Activated CD8-positive, alpha-beta memory T cell treated with anti-CD3 and anti-CD28 coated beads, Interleukin-2, amount 10 ng/mL, durations not matched to agents 7 days and 5 days (primary cell): Measurements from ENCODE around the gene METTL22. TPM values are rescaled to one million over a fixed set of nuclear protein-coding genes. Genes with fewer than 3 reads are reported as not detected.

ENCODE experiments used
- ATAC-seq: fragments of 150-1000 bp; cut with Tn5 transposase; one replicate; pipeline ENCODE4 v1.10.0; 2021; ENCODE audit warnings: moderate library complexity
- CTCF ChIA-PET: fragments of 350-600 bp; sonication (Branson Sonifier 250); formaldehyde crosslinking; loops from one replicate; lab custom pipeline; 2021; ENCODE audit warnings: antibody characterized with exemption; lab: Charles Lee
- DNase-seq: peaks from one replicate; pipeline ENCODE4 v3.0.0-alpha.2; 2020
- H3K27ac Mint-ChIP-seq: one replicate; pipeline ENCODE4 v1.8.0; 2021; ENCODE audit warnings: mild to moderate bottlenecking, mixed read lengths
- H3K27me3 Mint-ChIP-seq: one replicate; pipeline ENCODE4 v1.8.0; 2021; ENCODE audit warnings: mixed read lengths
- H3K36me3 Mint-ChIP-seq: one replicate; pipeline ENCODE4 v1.8.0; 2021; ENCODE audit warnings: mild to moderate bottlenecking, mixed read lengths
- H3K4me1 Mint-ChIP-seq: one replicate; pipeline ENCODE4 v1.8.0; 2021; ENCODE audit warnings: mixed read lengths
- H3K4me3 Mint-ChIP-seq: one replicate; pipeline ENCODE4 v1.8.0; 2021; ENCODE audit warnings: mild to moderate bottlenecking, moderate library complexity, mixed read lengths
- H3K9me3 Mint-ChIP-seq: one replicate; pipeline ENCODE4 v1.8.0; 2022; ENCODE audit warnings: low read depth, mixed read lengths
- total RNA-seq, 2 experiments: library from RNA; stranded (reverse); gene quantifications; one replicate each; pipeline ENCODE4 v1.2.3, GENCODE V29; 2021

METTL22 gene, protein sequence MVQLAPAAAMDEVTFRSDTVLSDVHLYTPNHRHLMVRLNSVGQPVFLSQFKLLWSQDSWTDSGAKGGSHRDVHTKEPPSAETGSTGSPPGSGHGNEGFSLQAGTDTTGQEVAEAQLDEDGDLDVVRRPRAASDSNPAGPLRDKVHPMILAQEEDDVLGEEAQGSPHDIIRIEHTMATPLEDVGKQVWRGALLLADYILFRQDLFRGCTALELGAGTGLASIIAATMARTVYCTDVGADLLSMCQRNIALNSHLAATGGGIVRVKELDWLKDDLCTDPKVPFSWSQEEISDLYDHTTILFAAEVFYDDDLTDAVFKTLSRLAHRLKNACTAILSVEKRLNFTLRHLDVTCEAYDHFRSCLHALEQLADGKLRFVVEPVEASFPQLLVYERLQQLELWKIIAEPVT
- total RNA-seq: 10 to 100 TPM; 29.5 to 40.0 TPM

DNA sequence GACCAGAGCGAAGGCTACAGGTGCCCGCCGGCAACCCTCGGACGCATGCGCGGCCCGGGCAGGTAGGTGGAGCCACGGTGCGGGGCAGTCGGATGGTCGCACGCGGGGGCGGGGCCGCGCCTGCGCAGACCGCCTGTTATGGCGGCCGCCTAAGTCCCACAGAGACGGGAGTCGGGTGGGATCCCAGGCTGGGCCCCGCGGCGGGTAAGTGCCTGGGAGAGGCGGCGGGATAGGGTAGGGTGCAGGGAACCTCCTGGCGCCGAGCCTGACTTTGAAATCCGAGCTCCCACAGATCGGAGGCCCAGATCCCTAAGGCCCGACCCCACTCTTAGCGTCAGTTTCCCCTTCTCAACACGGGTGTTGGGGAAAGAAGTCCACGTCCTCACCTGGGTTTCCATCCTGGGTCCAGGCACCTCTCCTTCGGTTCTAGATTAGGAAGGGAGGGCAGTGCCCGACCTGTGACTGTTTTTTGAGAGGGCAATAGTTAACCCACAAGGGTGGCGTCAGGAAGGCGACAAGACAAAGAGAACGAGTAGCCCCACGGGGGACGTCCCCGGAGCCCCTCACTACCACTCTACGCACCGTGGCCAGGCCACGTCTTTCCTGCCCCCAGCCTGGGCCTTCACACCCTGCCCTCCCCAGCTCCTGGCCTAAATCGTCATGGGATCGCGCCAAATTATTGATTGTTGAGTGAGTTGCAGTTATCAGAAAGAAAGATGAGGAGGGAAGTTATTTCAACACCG, at the start of gene METTL22:
METTL22 (plus strand) TSS at position 127 of the 743 bp plus-strand sequence. CDS start 3,968 bp downstream, outside the sequence.
- peak within 1 kb of the TSS; percentile 97 for H3K4me3 Mint-ChIP-seq
- peaks cover 21% of the 10 kb centered on the region for H3K4me1 Mint-ChIP-seq
- DNase-seq (peak; percentile 93), ATAC-seq (peak; percentile 99)
- CTCF ChIA-PET: interaction anchor here (0.8 to 1.2 kb wide), 4 partner anchors 52 to 517 kb away, joined by 3 to 4 read pairs (median 4); no protein-coding TSS in a partner anchor
- peaks cover 6% of the 10 kb centered on the region for H3K36me3 Mint-ChIP-seq
- H3K27me3 Mint-ChIP-seq: peaks cover 11% of the 10 kb centered on the region
- H3K9me3 Mint-ChIP-seq: no peaks in the 10 kb centered on the region
- peak within 1 kb of the TSS; percentile 91 for H3K27ac Mint-ChIP-seq

DNA sequence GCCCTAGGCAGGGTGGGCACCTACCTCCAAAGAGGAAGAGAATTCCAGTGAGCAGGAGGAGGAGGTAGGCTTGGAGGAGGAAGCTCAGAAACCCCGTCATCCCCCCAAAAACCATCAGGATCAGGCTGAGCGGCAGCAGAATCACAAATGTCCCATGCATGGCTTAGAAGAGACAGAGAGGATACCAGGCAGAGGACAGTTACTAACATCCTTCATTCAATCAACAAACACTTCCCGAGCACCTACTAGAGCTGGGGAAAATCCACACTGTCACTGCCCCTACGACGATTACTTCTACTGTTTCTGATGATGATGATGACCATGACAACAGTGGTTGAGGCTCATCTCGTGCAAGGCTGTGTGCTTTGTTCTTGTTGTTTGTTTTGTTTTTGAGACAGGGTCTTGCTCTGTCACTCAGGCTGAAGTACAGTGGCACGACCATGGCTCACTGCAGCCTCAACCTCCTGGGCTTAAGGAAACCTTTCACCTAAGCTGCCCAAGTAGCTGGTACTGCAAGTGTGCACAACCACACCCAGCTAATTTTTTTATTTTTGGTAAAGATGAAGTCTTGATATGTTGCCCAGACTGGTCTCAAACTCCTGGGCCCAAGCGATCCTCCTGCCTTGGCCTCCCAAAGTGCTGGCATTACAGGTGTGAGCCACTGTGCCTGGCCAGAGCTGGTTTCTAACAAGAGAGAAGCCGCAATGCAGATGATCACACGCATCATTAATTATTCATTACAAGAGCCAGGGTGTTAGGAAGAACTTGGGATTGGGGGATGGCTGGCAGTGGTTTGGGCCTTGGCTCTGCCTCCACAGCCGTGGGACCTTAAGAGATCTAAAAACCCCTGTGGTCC, 49.2 kb upstream of the METTL22 start:
- DNase-seq: no peak
- Mint-ChIP-seq H3K27me3 (peaks cover 15% of the 10 kb centered on the region), H3K4me1 (peaks cover 7% of the 10 kb centered on the region), H3K4me3 (no peak overlapping the region), H3K27ac (no peak overlapping the region), H3K36me3 (no peaks in the 10 kb centered on the region), H3K9me3 (no peaks in the 10 kb centered on the region)
- ATAC-seq: no peak
- CTCF ChIA-PET: interaction anchor here (1.1 to 2.1 kb wide), 7 partner anchors 11 to 308 kb away, joined by 3 to 7 read pairs (median 4); no protein-coding TSS in a partner anchor

DNA sequence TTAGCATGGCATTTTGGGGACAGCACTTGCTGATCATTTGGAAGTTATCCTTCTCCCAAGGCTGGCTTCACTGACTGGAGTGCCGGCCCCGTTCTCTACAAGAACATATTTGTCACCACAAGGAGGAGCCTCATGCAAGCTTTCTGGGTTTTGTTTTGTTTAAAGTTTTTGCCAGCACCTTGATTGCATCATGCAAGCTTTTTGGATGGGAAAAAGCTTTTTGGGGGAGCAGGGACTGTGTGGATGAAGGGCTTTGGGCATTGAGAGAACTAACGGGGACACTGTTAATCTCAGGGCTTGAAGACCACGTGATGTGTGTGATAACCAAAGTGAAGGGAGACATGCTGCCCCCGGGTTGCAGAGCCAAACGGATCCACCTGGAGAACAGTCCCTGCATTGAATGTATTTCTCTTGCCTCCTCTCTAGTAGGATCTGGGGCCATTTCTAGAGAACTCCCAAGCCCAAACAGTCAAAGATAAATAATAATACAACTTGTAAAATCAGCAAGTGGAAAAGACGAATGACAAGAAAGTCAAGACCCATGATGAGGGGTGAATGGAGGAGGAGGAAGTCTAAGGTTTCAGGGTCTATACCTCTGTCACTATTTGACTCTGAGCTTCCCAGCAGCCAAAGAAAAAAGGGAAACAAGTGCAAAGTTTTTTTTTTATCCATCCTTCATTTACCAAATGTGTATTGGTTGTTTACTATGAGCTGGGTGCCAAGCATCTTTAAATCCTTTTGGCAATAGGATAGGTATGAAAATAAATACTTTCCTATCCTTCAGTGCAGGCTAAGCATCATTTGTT, 48.4 kb upstream of the METTL22 start:
- peaks cover 4% of the 10 kb centered on the region for H3K4me1 Mint-ChIP-seq

DNA sequence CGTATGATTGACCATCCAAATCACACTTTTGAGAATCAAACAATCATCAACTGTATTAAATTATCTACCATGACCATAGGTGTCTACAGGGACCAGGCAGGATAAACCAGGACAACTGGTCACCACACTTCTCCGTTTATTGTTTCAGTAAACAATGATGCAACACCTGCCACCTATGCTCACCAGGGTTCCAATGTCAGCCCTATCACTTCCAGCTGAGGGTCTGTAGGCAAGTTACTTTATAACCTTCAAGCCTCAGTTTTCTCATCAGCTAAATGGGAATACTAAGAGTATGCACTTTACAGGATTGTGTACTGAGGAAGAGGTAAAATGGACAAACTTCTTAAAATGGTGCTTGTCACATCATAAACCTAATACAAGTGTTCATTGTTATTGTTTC, 46.1 kb upstream of the METTL22 start:
- no peak for DNase-seq
- Mint-ChIP-seq H3K4me3 (no peak overlapping the region), H3K9me3 (no peaks in the 10 kb centered on the region), H3K27me3 (peaks cover 15% of the 10 kb centered on the region), H3K27ac (no peak overlapping the region), H3K4me1 (peaks cover 1% of the 10 kb centered on the region), H3K36me3 (no peaks in the 10 kb centered on the region)
- no peak for ATAC-seq
- CTCF ChIA-PET: no interaction called here

More for the DNA sequence above, 48.4 kb upstream of the METTL22 start:
- ATAC-seq (no peak), DNase-seq (no peak)
- CTCF ChIA-PET: interaction anchor here (1.1 to 2.1 kb wide), 6 partner anchors 10 to 307 kb away, joined by 3 to 7 read pairs (median 4); no protein-coding TSS in a partner anchor
- Mint-ChIP-seq H3K4me3 (no peak overlapping the region), H3K27me3 (peaks cover 15% of the 10 kb centered on the region), H3K9me3 (no peaks in the 10 kb centered on the region), H3K36me3 (no peaks in the 10 kb centered on the region), H3K27ac (no peak overlapping the region)

DNA sequence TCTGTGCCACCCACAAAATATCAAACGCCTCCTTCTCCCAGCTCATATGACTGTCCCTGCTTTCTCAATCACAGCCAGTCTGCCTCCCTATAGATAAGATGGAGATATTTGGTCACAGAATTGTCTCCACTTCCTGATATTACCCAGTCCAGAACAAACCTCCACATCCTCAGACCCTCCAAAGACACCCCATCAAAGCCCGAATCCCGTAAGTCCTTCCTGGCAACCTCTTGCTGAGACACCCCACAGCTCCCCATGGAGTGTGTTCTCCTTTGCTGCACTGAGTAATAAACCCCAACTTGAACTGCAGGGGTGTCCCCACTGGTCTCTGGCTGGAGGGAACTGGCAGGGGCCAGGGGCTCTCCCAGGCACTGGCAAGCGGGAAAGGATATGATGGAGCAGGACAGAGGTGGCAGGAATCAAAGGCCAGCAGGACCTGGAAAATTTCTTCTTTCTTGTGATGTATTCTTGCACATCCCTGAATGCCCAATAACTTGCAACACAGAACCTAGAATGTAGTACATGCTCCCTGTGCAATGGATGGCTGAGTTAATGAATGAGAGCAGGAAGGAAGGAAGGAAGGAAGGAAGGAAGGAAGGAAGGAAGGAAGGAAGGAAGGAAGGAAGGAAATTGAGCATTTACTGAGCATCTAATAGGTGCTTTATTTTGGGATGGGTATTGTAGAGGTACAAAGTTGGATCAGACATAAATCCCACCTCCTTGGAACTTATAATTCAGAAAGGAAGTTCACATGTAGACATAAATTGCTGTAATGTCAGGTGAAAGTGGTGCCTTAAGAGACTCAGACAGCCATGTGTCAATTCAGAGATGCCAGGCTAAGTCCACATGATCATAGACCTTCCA, 45.1 kb upstream of the METTL22 start:
- Mint-ChIP-seq H3K27me3 (peaks cover 13% of the 10 kb centered on the region), H3K27ac (no peak overlapping the region), H3K36me3 (no peaks in the 10 kb centered on the region), H3K9me3 (no peaks in the 10 kb centered on the region), H3K4me1 (peaks cover 1% of the 10 kb centered on the region), H3K4me3 (no peak overlapping the region)
- ATAC-seq: no peak
- DNase-seq: no peak
- CTCF ChIA-PET: interaction anchor here (1.2 kb wide), 1 partner anchor 304 kb away, joined by 3 read pairs; no protein-coding TSS in a partner anchor

DNA sequence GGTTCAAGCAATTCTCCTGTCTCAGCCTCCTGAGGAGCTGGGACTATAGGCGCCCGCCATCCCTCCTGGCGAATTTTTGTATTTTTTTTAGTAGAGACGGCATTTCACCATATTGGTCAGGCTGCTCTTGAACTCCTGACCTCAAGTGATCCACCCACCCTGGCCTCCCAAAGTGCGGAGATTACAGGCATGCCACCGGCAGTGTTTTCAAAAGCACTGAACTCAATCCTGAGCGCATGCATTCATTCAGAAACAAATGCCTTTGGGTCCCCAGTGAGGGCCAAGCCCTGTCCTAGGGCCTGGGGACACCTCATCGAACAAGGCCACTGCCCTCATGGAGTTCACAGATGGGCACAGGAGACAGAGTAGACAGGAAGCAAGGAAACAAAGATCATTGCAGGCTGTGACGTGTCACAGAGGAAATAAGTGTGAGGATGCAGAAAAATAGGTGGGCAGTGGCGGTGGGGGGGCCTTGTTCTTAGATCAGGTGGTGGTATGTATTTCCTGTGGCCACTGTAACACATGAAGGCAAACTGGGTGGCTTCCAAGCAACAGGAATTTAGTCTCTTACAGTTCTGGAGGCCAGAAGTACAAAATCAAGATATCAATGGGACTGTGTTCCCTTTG, 43.7 kb upstream of the METTL22 start:
- ATAC-seq: no peak
- Mint-ChIP-seq H3K4me3 (no peak overlapping the region), H3K27me3 (peaks cover 13% of the 10 kb centered on the region), H3K9me3 (no peaks in the 10 kb centered on the region), H3K27ac (no peak overlapping the region), H3K36me3 (no peaks in the 10 kb centered on the region), H3K4me1 (peaks cover 1% of the 10 kb centered on the region)
- CTCF ChIA-PET: interaction anchor here (1.2 kb wide), 1 partner anchor 302 kb away, joined by 3 read pairs; no protein-coding TSS in a partner anchor
- DNase-seq: no peak

DNA sequence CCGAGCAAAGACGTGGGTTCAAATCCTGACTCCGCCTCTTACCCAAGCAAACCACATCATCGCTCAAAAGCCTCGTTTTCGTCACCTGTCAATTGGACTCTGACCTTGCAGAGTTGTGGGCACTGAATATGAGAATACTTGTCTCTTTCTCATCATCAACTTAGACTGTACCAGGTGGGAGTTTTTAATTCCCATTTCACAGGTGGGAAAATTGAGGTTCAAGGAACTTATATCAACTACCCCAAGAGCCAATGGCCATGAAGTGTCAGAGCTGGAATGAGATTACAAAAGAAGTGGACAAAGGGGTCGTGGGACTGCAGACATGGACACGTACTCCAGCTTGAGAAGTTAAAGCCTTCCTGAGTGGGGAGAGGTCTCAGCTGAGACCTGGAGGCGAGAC, 41.9 kb upstream of the METTL22 start:
- H3K27me3 Mint-ChIP-seq: peaks cover 10% of the 10 kb centered on the region
- CTCF ChIA-PET: no interaction called here
- no peak for DNase-seq
- no peaks in the 10 kb centered on the region for H3K36me3 Mint-ChIP-seq
- ATAC-seq: no peak
- H3K4me3 Mint-ChIP-seq: no peak overlapping the region
- H3K9me3 Mint-ChIP-seq: no peaks in the 10 kb centered on the region
- no peaks in the 10 kb centered on the region for H3K4me1 Mint-ChIP-seq
- no peak overlapping the region for H3K27ac Mint-ChIP-seq

DNA sequence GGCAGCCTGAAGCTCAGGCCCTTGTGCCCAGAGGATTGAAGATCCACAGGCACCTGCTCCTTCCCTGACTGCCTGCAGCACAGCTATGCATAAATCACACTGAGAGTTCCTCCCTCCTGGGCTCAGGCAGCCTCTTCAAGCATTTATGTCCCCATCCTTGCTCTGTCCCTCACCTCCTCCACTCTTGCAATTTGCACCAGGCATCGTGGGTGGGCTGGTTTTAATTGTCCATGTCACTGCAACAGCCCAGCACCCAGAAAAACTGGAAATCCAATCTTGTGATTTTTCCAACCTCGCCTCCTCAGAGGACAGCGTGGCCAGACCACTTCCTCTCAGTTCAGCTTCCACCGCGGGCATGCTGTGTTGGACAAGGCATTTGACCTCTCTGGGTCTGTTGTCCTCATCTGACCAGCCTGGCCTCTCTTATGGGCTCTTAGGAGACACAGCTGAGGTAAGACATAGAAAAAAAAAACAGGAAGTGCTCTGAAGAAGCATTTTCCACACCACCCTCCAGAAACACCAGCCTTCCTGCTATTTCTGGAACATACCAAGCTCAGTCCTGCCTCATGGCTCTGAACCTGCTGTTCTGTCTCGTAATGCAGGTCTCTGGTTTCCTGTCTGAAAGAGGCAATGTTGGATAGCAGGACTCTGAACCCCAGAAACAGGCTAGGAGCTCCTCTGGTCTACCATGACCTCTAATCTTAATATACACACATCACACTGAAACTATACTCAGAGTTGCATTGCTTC, 39.5 kb upstream of the METTL22 start:
- CTCF ChIA-PET: interaction anchor here (1.2 to 2.4 kb wide), 2 partner anchors 9 to 15 kb away, joined by 3 to 7 read pairs; no protein-coding TSS in a partner anchor
- Mint-ChIP-seq H3K9me3 (no peaks in the 10 kb centered on the region), H3K27ac (no peak overlapping the region), H3K27me3 (no peaks in the 10 kb centered on the region), H3K36me3 (no peaks in the 10 kb centered on the region), H3K4me3 (no peak overlapping the region), H3K4me1 (no peaks in the 10 kb centered on the region)
- DNase-seq (no peak), ATAC-seq (no peak)

DNA sequence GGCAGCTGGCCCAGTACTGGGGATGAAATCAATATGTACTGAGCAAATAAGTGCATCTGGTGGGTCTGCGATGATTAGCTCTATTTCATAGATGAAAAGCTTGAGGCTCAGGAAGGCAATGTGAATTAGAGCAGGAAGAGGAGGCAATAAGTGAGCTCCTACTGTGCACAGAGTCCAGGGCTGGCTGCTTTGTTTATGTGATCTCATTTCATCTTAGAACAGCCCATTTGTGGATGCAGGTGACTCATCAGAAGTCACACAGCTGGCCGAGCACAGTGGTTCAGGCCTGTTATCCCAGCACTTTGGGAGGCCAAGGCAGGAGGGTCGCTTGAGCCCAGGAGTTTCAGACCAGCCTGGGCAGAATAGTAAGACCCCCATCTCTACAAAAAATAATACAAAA, 38.3 kb upstream of the METTL22 start:
- Mint-ChIP-seq H3K9me3 (no peaks in the 10 kb centered on the region), H3K27me3 (peaks cover 10% of the 10 kb centered on the region), H3K4me1 (no peaks in the 10 kb centered on the region), H3K4me3 (no peak overlapping the region), H3K36me3 (no peaks in the 10 kb centered on the region), H3K27ac (no peak overlapping the region)
- no peak for DNase-seq
- CTCF ChIA-PET: interaction anchor here (1.2 to 2.4 kb wide), 2 partner anchors 10 to 16 kb away, joined by 3 to 7 read pairs; no protein-coding TSS in a partner anchor
- no peak for ATAC-seq

DNA sequence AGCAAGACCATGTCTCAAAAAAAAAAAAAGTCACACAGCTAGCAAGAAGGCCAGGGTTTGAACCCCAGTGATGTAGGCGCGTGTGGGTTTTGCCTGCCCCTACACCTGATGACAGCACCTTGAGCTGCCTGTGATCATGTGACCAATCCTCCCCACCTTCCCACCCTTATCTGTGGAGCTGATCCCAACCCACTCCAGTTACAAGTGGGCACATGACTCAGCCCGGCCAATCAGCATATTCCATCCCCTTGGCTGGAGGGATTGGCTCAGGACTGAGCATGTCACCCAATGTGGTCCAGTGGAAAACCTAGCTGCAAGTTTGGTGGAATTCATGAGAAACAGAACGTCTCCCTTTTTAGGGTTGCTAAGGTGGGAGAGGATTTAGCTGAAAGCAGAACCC, 37.8 kb upstream of the METTL22 start:
- CTCF ChIA-PET: interaction anchor here (2.4 kb wide), 1 partner anchor 11 kb away, joined by 7 read pairs; no protein-coding TSS in a partner anchor
- ATAC-seq: no peak
- Mint-ChIP-seq H3K27ac (no peak overlapping the region), H3K36me3 (no peaks in the 10 kb centered on the region), H3K4me3 (no peak overlapping the region), H3K9me3 (no peaks in the 10 kb centered on the region), H3K4me1 (no peaks in the 10 kb centered on the region), H3K27me3 (peaks cover 15% of the 10 kb centered on the region)
- DNase-seq: no peak
